GM23338 (cell line): ENCODE data around the gene ENTPD6. TPM values are rescaled to one million over a fixed set of nuclear protein-coding genes. Genes with fewer than 3 reads are reported as not detected.

ENCODE experiments used
- ATAC-seq: fragments of 200-7000 bp; cut with Tn5 transposase; 3 replicates; pipeline ENCODE4 v1.9.1; 2020
- DNase-seq: peaks from one replicate; pipeline ENCODE4 v3.0.0-alpha.2; 2015; ENCODE audit warnings: low spot score
- H2AFZ ChIP-seq: fragments of 200-600 bp; sonication (generic); 2 replicates; pipeline ENCODE4 v1.8.0; 2016; ENCODE audit warnings: antibody characterized with exemption, mild to moderate bottlenecking, moderate library complexity
- H3F3A ChIP-seq: fragments of 200-600 bp; sonication (generic); replicated peaks from 2 replicates; pipeline ENCODE4 v1.8.0; 2017; ENCODE audit warnings: antibody characterized with exemption, mixed run types, low read depth
- H3K27ac ChIP-seq: fragments of 200-600 bp; sonication (generic); 2 replicates; pipeline ENCODE4 v1.6.1; 2016; ENCODE audit warnings: low read depth
- H3K27me3 ChIP-seq: fragments of 200-600 bp; sonication (generic); 2 replicates; pipeline ENCODE4 v1.8.0; 2016; ENCODE audit warnings: mild to moderate bottlenecking, mixed run types, moderate library complexity; ENCODE audit not compliant: insufficient read depth
- H3K36me3 ChIP-seq: fragments of 200-600 bp; sonication (generic); 2 replicates; pipeline ENCODE4 v1.8.0; 2016; ENCODE audit warnings: mild to moderate bottlenecking; ENCODE audit not compliant: insufficient read depth
- H3K4me1 ChIP-seq: fragments of 200-600 bp; sonication (generic); 2 replicates; pipeline ENCODE4 v1.8.0; 2016; ENCODE audit warnings: mild to moderate bottlenecking, moderate library complexity; ENCODE audit not compliant: insufficient read depth
- H3K4me2 ChIP-seq: fragments of 200-600 bp; sonication (generic); 2 replicates; pipeline ENCODE4 v1.7.1; 2017; ENCODE audit warnings: mixed run types
- H3K4me3 ChIP-seq: fragments of 200-600 bp; sonication (generic); 2 replicates; pipeline ENCODE4 v1.6.1; 2016; ENCODE audit warnings: mixed run types
- H3K79me2 ChIP-seq: fragments of 200-600 bp; sonication (generic); replicated peaks from 2 replicates; pipeline ENCODE4 v1.8.0; 2017; ENCODE audit warnings: mild to moderate bottlenecking; ENCODE audit not compliant: insufficient read depth
- H3K9me2 ChIP-seq: fragments of 200-600 bp; sonication (generic); 2 replicates; pipeline ENCODE4 v1.8.0; 2017; ENCODE audit not compliant: insufficient read depth
- H4K20me1 ChIP-seq: fragments of 200-600 bp; sonication (generic); replicated peaks from 2 replicates; pipeline ENCODE4 v1.8.0; 2017; ENCODE audit warnings: mild to moderate bottlenecking; ENCODE audit not compliant: insufficient read depth
- H3K27ac Mint-ChIP-seq: 2 replicates; pipeline ENCODE4 v1.8.0; 2020; ENCODE audit warnings: inconsistent platforms, mild to moderate bottlenecking, moderate library complexity, mixed read lengths
- H3K27me3 Mint-ChIP-seq: 3 replicates; pipeline ENCODE4 v1.8.0; 2022; ENCODE audit warnings: low read depth, mild to moderate bottlenecking, moderate library complexity, mixed read lengths, inconsistent platforms; ENCODE audit not compliant: insufficient read depth, poor library complexity
- H3K36me3 Mint-ChIP-seq: 3 replicates; pipeline ENCODE4 v1.8.0; 2021; ENCODE audit warnings: low read depth, mild to moderate bottlenecking, inconsistent platforms, moderate library complexity, mixed read lengths
- H3K4me1 Mint-ChIP-seq: 3 replicates; pipeline ENCODE4 v1.8.0; 2020; ENCODE audit warnings: mild to moderate bottlenecking, inconsistent platforms, mixed read lengths
- H3K4me3 Mint-ChIP-seq: 3 replicates; pipeline ENCODE4 v1.8.0; 2021; ENCODE audit warnings: moderate library complexity, mild to moderate bottlenecking, inconsistent platforms, mixed read lengths
- H3K9me3 Mint-ChIP-seq: 3 replicates; pipeline ENCODE4 v1.8.0; 2020; ENCODE audit warnings: moderate library complexity, mild to moderate bottlenecking, inconsistent platforms, mixed read lengths
- JUNB ChIP-seq: IDR thresholded peaks from one replicate; pipeline ENCODE4 v1.6.1; 2016; ENCODE audit warnings: antibody characterized with exemption; ENCODE audit not compliant: unreplicated experiment
- NANOG ChIP-seq: IDR thresholded peaks from 2 replicates; pipeline ENCODE4 v1.6.1; 2016; ENCODE audit warnings: antibody characterized with exemption, borderline replicate concordance
- STAT1 ChIP-seq: IDR thresholded peaks from one replicate; pipeline ENCODE4 v1.6.1; 2016; ENCODE audit warnings: antibody characterized with exemption; ENCODE audit not compliant: unreplicated experiment
- ZNF331 ChIP-seq: fragments of 250-450 bp; sonication (Bioruptor Pico); IDR thresholded peaks from 2 replicates; pipeline ENCODE4 v1.5.0; 2020; ENCODE audit warnings: low read depth, mild to moderate bottlenecking, moderate library complexity
- polyA plus RNA-seq: library from polyadenylated mRNA; unstranded; fragments of >200 nt; fragmentation: Nextera tagmentation; extraction: Ambion mirVana; gene quantifications from 2 replicates; pipeline ENCODE4 v1.2.1, GENCODE V29; 2016
- total RNA-seq: library from RNA; depleted of rRNA; stranded (reverse); fragments of >200 nt; shearing (Covaris generic); gene quantifications from 2 replicates; pipeline ENCODE4 v1.2.3, GENCODE V29; 2014
- TF ChIP-seq, protein P1 (sequence below): fragments of 250-450 bp; sonication (Bioruptor Pico); IDR thresholded peaks from 2 replicates; pipeline ENCODE4 v1.5.0; 2020; ENCODE audit warnings: mild to moderate bottlenecking, moderate library complexity
- TF ChIP-seq, protein P2 (sequence below): IDR thresholded peaks from one replicate; pipeline ENCODE4 v1.6.1; 2018; ENCODE audit warnings: antibody characterized with exemption; ENCODE audit not compliant: unreplicated experiment
- TF ChIP-seq, protein P3 (sequence below): IDR thresholded peaks from 2 replicates; pipeline ENCODE4 v1.6.1; 2016; ENCODE audit warnings: antibody characterized with exemption

The ENTPD6 gene
- total and polyA plus RNA-seq, 2 experiments from 2014 or later, result 19.3 to 45.9 TPM

DNA sequence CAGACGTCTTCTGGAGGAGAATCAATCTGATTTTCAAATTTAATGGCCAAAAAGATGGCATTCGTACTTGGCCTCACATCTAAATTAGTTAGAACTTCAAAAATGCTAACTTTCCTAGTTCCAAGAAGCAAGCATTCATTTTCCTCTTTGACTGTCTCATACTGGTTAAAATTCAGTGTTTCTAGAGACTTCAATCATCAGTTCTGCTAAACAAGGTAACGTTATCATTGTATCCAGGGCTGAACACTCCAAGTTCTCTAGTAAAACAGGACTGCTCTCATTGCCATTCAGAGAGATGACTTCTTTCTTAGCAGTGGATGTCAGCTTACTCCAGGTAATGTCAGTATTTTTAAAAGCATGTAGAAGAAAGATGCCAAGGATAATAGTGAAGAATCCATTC is 34.6 kb upstream of the ENTPD6 start:
- H3K27me3 ChIP-seq, result no peaks in the 10 kb centered on the region

More for the DNA sequence above, 34.6 kb upstream of the ENTPD6 start:
- H3K27ac ChIP-seq, result no peak overlapping the region
- ATAC-seq (no peak), DNase-seq (no peak)
- no peak overlapping the region for H3K4me2 ChIP-seq
- no peaks in the 10 kb centered on the region for H3F3A ChIP-seq
- no peak overlapping the region for H3K4me3 ChIP-seq
- no peak overlapping the region for H2AFZ ChIP-seq
- H3K9me2 ChIP-seq, result peaks cover 5% of the 10 kb centered on the region; the same call in 1 of the 2 replicates
- H3K36me3 ChIP-seq, result no peaks in the 10 kb centered on the region
- Mint-ChIP-seq H3K36me3 (no peaks in the 10 kb centered on the region), H3K27ac (no peak overlapping the region), H3K27me3 (no peaks in the 10 kb centered on the region), H3K4me3 (no peak overlapping the region), H3K9me3 (peaks cover 20% of the 10 kb centered on the region), H3K4me1 (no peaks in the 10 kb centered on the region)
- TF ChIP-seq, protein P1, sequence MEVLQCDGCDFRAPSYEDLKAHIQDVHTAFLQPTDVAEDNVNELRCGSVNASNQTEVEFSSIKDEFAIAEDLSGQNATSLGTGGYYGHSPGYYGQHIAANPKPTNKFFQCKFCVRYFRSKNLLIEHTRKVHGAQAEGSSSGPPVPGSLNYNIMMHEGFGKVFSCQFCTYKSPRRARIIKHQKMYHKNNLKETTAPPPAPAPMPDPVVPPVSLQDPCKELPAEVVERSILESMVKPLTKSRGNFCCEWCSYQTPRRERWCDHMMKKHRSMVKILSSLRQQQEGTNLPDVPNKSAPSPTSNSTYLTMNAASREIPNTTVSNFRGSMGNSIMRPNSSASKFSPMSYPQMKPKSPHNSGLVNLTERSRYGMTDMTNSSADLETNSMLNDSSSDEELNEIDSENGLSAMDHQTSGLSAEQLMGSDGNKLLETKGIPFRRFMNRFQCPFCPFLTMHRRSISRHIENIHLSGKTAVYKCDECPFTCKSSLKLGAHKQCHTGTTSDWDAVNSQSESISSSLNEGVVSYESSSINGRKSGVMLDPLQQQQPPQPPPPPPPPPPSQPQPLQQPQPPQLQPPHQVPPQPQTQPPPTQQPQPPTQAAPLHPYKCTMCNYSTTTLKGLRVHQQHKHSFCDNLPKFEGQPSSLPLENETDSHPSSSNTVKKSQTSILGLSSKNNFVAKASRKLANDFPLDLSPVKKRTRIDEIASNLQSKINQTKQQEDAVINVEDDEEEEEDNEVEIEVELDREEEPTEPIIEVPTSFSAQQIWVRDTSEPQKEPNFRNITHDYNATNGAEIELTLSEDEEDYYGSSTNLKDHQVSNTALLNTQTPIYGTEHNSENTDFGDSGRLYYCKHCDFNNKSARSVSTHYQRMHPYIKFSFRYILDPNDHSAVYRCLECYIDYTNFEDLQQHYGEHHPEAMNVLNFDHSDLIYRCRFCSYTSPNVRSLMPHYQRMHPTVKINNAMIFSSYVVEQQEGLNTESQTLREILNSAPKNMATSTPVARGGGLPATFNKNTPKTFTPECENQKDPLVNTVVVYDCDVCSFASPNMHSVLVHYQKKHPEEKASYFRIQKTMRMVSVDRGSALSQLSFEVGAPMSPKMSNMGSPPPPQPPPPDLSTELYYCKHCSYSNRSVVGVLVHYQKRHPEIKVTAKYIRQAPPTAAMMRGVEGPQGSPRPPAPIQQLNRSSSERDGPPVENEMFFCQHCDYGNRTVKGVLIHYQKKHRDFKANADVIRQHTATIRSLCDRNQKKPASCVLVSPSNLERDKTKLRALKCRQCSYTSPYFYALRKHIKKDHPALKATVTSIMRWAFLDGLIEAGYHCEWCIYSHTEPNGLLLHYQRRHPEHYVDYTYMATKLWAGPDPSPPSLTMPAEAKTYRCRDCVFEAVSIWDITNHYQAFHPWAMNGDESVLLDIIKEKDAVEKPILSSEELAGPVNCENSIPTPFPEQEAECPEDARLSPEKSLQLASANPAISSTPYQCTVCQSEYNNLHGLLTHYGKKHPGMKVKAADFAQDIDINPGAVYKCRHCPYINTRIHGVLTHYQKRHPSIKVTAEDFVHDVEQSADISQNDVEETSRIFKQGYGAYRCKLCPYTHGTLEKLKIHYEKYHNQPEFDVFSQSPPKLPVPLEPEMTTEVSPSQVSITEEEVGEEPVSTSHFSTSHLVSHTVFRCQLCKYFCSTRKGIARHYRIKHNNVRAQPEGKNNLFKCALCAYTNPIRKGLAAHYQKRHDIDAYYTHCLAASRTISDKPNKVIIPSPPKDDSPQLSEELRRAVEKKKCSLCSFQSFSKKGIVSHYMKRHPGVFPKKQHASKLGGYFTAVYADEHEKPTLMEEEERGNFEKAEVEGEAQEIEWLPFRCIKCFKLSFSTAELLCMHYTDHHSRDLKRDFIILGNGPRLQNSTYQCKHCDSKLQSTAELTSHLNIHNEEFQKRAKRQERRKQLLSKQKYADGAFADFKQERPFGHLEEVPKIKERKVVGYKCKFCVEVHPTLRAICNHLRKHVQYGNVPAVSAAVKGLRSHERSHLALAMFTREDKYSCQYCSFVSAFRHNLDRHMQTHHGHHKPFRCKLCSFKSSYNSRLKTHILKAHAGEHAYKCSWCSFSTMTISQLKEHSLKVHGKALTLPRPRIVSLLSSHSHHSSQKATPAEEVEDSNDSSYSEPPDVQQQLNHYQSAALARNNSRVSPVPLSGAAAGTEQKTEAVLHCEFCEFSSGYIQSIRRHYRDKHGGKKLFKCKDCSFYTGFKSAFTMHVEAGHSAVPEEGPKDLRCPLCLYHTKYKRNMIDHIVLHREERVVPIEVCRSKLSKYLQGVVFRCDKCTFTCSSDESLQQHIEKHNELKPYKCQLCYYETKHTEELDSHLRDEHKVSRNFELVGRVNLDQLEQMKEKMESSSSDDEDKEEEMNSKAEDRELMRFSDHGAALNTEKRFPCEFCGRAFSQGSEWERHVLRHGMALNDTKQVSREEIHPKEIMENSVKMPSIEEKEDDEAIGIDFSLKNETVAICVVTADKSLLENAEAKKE (CRISPR knock-in tag), result no peak
- TF ChIP-seq JUNB (no peak), ZNF331 (CRISPR knock-in tag) (no peak), STAT1 (no peak), NANOG (no peak)
- TF ChIP-seq, protein P2, sequence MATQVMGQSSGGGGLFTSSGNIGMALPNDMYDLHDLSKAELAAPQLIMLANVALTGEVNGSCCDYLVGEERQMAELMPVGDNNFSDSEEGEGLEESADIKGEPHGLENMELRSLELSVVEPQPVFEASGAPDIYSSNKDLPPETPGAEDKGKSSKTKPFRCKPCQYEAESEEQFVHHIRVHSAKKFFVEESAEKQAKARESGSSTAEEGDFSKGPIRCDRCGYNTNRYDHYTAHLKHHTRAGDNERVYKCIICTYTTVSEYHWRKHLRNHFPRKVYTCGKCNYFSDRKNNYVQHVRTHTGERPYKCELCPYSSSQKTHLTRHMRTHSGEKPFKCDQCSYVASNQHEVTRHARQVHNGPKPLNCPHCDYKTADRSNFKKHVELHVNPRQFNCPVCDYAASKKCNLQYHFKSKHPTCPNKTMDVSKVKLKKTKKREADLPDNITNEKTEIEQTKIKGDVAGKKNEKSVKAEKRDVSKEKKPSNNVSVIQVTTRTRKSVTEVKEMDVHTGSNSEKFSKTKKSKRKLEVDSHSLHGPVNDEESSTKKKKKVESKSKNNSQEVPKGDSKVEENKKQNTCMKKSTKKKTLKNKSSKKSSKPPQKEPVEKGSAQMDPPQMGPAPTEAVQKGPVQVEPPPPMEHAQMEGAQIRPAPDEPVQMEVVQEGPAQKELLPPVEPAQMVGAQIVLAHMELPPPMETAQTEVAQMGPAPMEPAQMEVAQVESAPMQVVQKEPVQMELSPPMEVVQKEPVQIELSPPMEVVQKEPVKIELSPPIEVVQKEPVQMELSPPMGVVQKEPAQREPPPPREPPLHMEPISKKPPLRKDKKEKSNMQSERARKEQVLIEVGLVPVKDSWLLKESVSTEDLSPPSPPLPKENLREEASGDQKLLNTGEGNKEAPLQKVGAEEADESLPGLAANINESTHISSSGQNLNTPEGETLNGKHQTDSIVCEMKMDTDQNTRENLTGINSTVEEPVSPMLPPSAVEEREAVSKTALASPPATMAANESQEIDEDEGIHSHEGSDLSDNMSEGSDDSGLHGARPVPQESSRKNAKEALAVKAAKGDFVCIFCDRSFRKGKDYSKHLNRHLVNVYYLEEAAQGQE, result no peak
- TF ChIP-seq, protein P3, sequence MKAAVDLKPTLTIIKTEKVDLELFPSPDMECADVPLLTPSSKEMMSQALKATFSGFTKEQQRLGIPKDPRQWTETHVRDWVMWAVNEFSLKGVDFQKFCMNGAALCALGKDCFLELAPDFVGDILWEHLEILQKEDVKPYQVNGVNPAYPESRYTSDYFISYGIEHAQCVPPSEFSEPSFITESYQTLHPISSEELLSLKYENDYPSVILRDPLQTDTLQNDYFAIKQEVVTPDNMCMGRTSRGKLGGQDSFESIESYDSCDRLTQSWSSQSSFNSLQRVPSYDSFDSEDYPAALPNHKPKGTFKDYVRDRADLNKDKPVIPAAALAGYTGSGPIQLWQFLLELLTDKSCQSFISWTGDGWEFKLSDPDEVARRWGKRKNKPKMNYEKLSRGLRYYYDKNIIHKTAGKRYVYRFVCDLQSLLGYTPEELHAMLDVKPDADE, result no peak
- no peaks in the 10 kb centered on the region for H3K4me1 ChIP-seq
- H4K20me1 ChIP-seq, result no peaks in the 10 kb centered on the region
- H3K79me2 ChIP-seq, result no peaks in the 10 kb centered on the region
